Esophagus squamous epithelium (tissue), 5 donors: ENCODE results near the gene SEMA4D. TPM values are rescaled to one million over a fixed set of nuclear protein-coding genes. Genes with fewer than 3 reads are reported as not detected.

Source experiments
- DNase-seq: peaks from one replicate; lab custom pipeline; 2025; lab: John Stamatoyannopoulos, UW
- H3K27ac ChIP-seq, 4 donors: fragments of 200-600 bp; sonication (generic); one replicate each; pipeline ENCODE4 v1.5.1; 2016 to 2019; ENCODE audit warnings: mild to moderate bottlenecking in 1 of 4
- H3K27me3 ChIP-seq, 4 donors: fragments of 200-600 bp; sonication (generic); 1 replicate in 3 of 4; 2 replicates in 1 of 4; pipeline versions ENCODE4 v1.5.1 to v1.6.0; 2017 to 2021; ENCODE audit warnings: antibody characterized with exemption in 1 of 4
- H3K36me3 ChIP-seq, 3 donors: fragments of 200-600 bp; sonication (generic); one replicate each; pipeline ENCODE4 v1.5.1; 2016 to 2019
- H3K4me1 ChIP-seq, 3 donors: fragments of 200-600 bp; sonication (generic); one replicate each; pipeline ENCODE4 v1.5.1; 2017 to 2019
- H3K4me3 ChIP-seq, 4 donors: fragments of 200-600 bp; sonication (generic); 1 replicate in 3 of 4; 2 replicates in 1 of 4; pipeline ENCODE4 v1.5.1; 2016 to 2019; ENCODE audit warnings: mild to moderate bottlenecking in 2 of 4, moderate library complexity in 1 of 4
- H3K9me3 ChIP-seq, 3 donors: fragments of 200-600 bp; sonication (generic); one replicate each; pipeline ENCODE4 v1.5.1; 2016 to 2019
- CTCF ChIP-seq, 6 experiments: fragments of 450-650 bp in 4 of 6; fragments of 200-600 bp in 2 of 6; sonication (generic) in 2 of 6; IDR thresholded peaks; one replicate each; pipeline ENCODE4 v1.5.1; 2016 to 2019; ENCODE audit warnings: antibody characterized with exemption in 6 of 6, mild to moderate bottlenecking in 4 of 6, moderate library complexity in 4 of 6
- POLR2A ChIP-seq, 4 donors: fragments of 450-650 bp; IDR thresholded peaks; one replicate each; pipeline ENCODE4 v1.6.1; 2017; ENCODE audit warnings: antibody characterized with exemption in 4 of 4, mild to moderate bottlenecking in 4 of 4, moderate library complexity in 3 of 4
- WGBS, 2 donors: methylation state at CpG; one replicate each; pipeline ENCODE4 v1.1.5; 2018; 5-methylcytosine and 5-hydroxymethylcytosine counted together
- intact Hi-C: fragments of 100-400 bp; cut with DNase I; formaldehyde crosslinking; loops from one replicate; pipeline ENCODE4 v1.15.0; 2022
- total RNA-seq, 4 donors: library from RNA; depleted of rRNA; stranded (reverse); fragments of >200 nt; gene quantifications; one replicate each; pipeline ENCODE4 v1.1.0, GENCODE V29; 2016
- donor health status: DM: yes; HTN: yes; CAD: no.

The SEMA4D gene
- total RNA-seq, 4 donors from 2014 or later = 12.8 to 52.0 (median 20.5) TPM

- peak overlapping the region; percentile 86 to 92 (median 86) for H3K27ac ChIP-seq
- DNase-seq = no peak
- H3K4me3 ChIP-seq = peak overlapping the region in 1 of 4 donors; percentile 33
- 84 to 92% methylated on average over 10 of the region's 10 CpGs for WGBS, 2 donors
- H3K27me3 ChIP-seq = no peaks in the 10 kb centered on the region
- H3K36me3 ChIP-seq = no peaks in the 10 kb centered on the region
- TF ChIP-seq POLR2A (IDR thresholded peaks at IDR 0.05) = no peak
- no peaks in the 10 kb centered on the region for H3K9me3 ChIP-seq
- intact Hi-C loops = no loop called here
- H3K4me1 ChIP-seq = peaks cover 62 to 93% (median 63%) of the 10 kb centered on the region in 3 donors
These were observed 58.3 kb downstream of the SEMA4D start for GRCh38 chr9:89439571-89439970.

GRCh38 chr9:89438194-89438593 lies 59.7 kb downstream of the SEMA4D start:
- H3K4me1 ChIP-seq = peaks cover 55 to 95% (median 57%) of the 10 kb centered on the region in 3 donors
- H3K27me3 ChIP-seq = no peaks in the 10 kb centered on the region
- no peaks in the 10 kb centered on the region for H3K9me3 ChIP-seq
- WGBS, 2 donors = 88 to 94% methylated on average over 6 to 7 of the region's 7 CpGs
- no peak for DNase-seq
- H3K36me3 ChIP-seq = no peaks in the 10 kb centered on the region
- TF ChIP-seq POLR2A (IDR thresholded peaks at IDR 0.05) = no peak
- no peak for TF ChIP-seq CTCF (IDR thresholded peaks at IDR 0.05)
- H3K27ac ChIP-seq = peak overlapping the region in 3 of 4 donors; percentile 67 to 88 (median 74)
- intact Hi-C loops = no loop called here
- no peak overlapping the region for H3K4me3 ChIP-seq

GRCh38 chr9:89437772-89438171 lies 60.1 kb downstream of the SEMA4D start:
- Histone ChIP-seq H3K4me3 (no peak overlapping the region), H3K4me1 (peaks cover 53 to 95% (median 55%) of the 10 kb centered on the region in 3 donors), H3K27ac (peak overlapping the region; percentile 67 to 88 (median 74)), H3K9me3 (no peaks in the 10 kb centered on the region), H3K36me3 (no peaks in the 10 kb centered on the region), H3K27me3 (no peaks in the 10 kb centered on the region)
- no peak for DNase-seq
- WGBS, 2 donors = 82 to 83% methylated on average over 2 to 4 of the region's 5 CpGs
- no peak for TF ChIP-seq CTCF (IDR thresholded peaks at IDR 0.05)
- no peak for TF ChIP-seq POLR2A (IDR thresholded peaks at IDR 0.05)
- intact Hi-C loops = no loop called here

- Histone ChIP-seq H3K9me3 (no peaks in the 10 kb centered on the region), H3K36me3 (no peaks in the 10 kb centered on the region), H3K4me1 (peaks cover 46 to 95% (median 52%) of the 10 kb centered on the region in 3 donors), H3K27me3 (no peaks in the 10 kb centered on the region), H3K27ac (peak overlapping the region; percentile 67 to 88 (median 76)), H3K4me3 (no peak overlapping the region)
- 48 to 70% methylated on average over 5 to 6 of the region's 17 CpGs for WGBS, 2 donors
- peak; percentile 23 for DNase-seq
- TF ChIP-seq CTCF (IDR thresholded peaks at IDR 0.05) = no peak
- TF ChIP-seq POLR2A (IDR thresholded peaks at IDR 0.05) = no peak
- intact Hi-C loops = no loop called here
These were observed 60.8 kb downstream of the SEMA4D start for GRCh38 chr9:89436963-89437625.

GRCh38 chr9:89436326-89436725 lies 61.6 kb downstream of the SEMA4D start:
- TF ChIP-seq CTCF (IDR thresholded peaks at IDR 0.05) (no peak), POLR2A (IDR thresholded peaks at IDR 0.05) (no peak)
- 92% methylated on average over 8 of the region's 13 CpGs; no CpG with 5 or more reads in 1 of the 2 donors for WGBS, 2 donors

More at GRCh38 chr9:89436326-89436725, 61.6 kb downstream of the SEMA4D start:
- DNase-seq = no peak
- no peak overlapping the region for H3K4me3 ChIP-seq
- H3K4me1 ChIP-seq = peaks cover 38 to 95% (median 48%) of the 10 kb centered on the region in 3 donors
- H3K27ac ChIP-seq = peak overlapping the region; percentile 67 to 88 (median 76)
- intact Hi-C loops = no loop called here
- H3K27me3 ChIP-seq = no peaks in the 10 kb centered on the region
- no peaks in the 10 kb centered on the region for H3K36me3 ChIP-seq
- no peaks in the 10 kb centered on the region for H3K9me3 ChIP-seq
